ENCODE results near the gene ERG.

The ERG gene

GRCh38 chr21:38498057-38498833 lies at the start of gene ERG:
Gene ERG (minus strand): TSS chr21:38498477. CDS start chr21:38498380, 97 bp downstream.
- DNase-seq (ENCODE audit: low read depth): no peak

DNA sequence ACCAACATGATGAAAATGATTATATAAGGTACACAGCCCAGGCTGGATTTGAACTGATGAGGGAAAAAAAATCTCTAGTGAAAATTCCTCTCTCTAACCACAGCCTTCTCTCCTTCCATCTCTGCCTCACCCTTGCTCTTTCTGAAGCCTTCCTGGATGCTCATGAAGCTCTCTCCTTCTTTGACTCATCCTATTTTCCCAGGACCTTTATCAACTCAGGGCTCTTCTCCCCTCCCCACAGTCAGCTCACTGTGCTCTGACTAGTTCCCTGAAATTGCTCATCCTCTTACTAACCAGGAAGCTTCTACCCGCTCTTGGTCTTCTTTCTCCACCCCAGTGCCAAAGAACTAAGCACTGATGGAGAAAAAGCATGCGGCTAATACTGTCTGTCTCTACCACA lies 46.4 kb upstream of the ERG start:
- DNase-seq (ENCODE audit: low read depth): peak; percentile 1

DNA sequence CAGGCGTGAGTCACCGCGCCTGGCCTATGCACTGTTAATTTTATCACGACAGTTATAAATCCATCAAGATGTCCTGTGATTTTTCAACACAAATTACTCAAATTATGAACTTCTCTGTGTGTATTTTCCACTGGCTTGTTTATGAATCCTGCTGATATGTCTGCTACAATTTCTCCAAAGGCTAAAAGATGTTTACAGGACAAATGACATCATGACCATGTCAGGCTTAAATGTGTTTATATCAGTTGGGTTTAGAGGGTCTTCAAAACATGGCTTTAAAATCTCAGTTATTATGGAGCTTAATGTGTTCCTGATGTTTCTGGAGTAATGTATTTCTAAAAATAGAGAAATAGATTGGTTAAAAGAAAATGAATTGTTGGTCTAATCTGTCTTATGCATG lies 44.0 kb upstream of the ERG start:
- no peak for DNase-seq (ENCODE audit: low read depth)

DNA sequence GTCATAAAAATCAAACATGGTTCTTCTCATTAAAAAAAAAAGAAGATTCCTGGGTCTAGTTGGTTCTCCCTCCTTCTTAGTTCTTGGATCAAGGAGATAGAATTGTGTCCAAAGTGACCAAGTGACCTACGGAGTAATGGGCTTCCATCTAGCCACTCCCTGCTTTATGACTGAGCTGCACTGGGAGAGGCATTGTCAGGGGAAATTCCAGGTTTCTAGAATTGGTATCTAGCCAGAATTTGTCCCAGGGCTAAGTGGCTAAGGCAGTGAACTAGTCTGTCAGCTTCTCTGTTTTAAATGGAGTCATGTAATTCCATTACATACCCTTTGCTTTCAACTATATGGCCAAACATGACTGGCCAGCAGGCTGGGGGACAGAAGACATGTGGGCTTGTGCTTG lies 40.1 kb upstream of the ERG start:
- no peak for DNase-seq (ENCODE audit: low read depth)

DNA sequence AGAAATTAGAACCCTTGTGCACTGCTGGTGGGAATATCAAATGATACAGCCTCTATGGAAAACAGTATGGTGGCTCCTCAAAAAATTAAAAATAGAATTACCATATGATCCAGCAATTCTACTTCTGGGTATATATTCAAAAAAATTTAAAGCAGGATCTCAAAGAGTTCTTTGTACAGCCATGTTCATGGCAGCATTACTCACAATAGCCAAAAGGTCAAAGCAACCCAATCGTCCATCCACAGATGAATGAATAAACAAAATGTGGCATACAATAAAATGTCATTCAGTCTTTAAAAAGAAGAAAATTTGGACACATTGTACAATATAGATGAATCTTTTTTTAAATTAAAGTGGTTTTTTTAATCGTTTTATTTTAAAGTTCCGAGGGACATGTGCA lies 36.3 kb upstream of the ERG start:
- DNase-seq (ENCODE audit: low read depth): no peak

DNA sequence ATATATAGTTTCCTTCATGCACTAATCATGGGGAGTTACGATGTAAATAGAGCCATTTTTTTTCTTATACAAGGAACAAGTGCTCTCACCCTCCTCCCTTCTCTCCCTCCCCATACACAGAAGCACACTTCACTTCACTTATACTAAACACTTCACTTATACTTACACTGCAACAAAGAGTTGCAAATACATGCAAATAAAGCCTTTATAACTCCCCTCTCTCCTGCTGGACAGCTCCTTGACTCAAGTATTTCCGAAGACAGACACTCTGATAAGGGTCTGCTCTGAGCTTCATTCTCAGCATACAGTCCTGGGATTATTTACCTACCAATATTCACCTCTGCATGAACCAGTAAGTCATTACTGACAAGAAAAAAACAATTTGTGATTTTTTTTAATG lies 35.6 kb upstream of the ERG start:
- DNase-seq (ENCODE audit: low read depth): peak; percentile 10

- DNase-seq (ENCODE audit: low read depth): peak; percentile 11
Measured at GRCh38 chr21:38531591-38531990, 33.3 kb upstream of the ERG start.

DNA sequence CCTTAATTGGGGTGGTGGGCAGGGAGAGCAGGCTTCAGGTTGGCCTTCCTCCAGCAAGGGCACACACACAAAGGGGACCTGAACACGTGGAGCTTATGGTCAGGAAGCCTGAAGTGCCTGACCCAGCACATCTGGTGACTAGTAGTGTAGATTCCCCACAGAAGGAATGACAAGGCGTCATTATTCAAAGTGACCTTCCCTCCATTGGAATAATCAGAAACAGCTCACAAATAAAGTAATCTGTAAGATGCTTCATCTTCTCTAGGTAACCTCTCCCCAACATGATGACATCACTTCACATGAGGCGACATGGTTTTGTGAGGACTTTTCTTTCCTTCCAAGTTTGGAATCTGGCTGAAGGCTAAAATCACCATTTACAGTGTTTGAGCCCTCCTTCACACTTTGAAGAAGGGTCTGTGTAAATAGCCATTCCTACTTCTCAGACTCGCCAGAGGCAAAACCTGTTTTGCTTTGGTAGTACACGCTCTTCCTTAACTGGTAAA lies 32.8 kb upstream of the ERG start:
- DNase-seq (ENCODE audit: low read depth): no peak

DNA sequence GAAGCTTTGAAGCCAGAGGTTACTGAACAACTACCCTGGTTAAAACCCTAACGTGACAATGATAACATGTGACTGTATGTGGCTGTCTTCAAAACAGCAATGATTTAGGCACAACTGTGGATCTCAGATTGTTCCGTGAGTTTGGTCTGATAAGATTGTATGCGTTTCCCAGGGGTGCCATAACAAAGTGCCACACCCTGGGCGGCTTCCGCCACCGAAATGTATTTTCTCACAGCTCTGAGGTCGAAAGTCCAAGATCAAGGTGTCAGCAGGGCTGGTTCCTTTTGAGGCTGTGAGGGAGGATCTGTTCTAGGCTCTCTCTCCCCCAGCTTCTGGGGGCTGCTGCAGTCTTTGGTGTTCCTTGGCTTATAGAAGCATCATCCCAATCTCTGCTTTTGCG lies 29.5 kb upstream of the ERG start:
- DNase-seq (ENCODE audit: low read depth): no peak

DNA sequence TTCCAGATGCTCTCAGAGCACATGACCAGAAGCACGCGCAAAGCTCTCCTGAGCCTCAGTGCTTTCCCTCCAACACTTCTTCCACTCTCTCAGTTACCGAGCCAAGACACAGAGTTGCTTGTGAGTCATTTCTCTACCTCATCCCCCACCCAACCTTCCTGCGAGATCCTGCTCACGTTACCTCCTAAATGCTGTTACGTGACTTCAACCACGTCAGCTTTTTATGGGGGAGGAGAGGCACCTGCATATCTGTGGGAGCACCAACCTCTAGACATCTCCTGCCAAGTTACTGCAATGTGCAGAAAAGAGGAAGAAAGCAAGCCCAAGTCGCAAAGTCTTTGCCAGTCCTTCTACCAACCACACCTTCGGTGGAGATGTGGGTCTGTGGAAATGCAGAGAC lies 27.2 kb upstream of the ERG start:
- DNase-seq (ENCODE audit: low read depth): no peak

- DNase-seq (ENCODE audit: low read depth): no peak
Measured at GRCh38 chr21:38524168-38525153, 26.2 kb upstream of the ERG start.

GRCh38 chr21:38520511-38520910 lies 22.2 kb upstream of the ERG start:
- no peak for DNase-seq (ENCODE audit: low read depth)

GRCh38 chr21:38511662-38512243 lies 13.5 kb upstream of the ERG start:
- no peak for DNase-seq (ENCODE audit: low read depth)

DNA sequence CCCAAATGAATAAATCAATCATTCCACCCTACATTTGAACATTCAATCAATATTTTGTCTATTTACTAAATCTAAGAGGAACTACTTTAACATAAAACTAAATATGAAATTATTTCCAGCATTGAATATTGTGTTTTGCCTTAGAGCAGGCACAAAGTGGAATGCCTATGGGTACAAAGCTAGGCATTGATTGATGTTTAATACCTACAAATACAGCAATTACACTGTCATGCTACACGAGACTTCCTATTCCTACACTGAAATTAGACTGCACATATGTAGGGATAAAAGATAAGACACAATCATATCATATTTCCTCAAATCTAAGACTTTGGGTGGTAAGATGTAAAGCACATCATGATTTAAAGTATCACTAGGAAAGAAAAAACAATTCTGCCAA lies 12.9 kb upstream of the ERG start:
- no peak for DNase-seq (ENCODE audit: low read depth)

DNA sequence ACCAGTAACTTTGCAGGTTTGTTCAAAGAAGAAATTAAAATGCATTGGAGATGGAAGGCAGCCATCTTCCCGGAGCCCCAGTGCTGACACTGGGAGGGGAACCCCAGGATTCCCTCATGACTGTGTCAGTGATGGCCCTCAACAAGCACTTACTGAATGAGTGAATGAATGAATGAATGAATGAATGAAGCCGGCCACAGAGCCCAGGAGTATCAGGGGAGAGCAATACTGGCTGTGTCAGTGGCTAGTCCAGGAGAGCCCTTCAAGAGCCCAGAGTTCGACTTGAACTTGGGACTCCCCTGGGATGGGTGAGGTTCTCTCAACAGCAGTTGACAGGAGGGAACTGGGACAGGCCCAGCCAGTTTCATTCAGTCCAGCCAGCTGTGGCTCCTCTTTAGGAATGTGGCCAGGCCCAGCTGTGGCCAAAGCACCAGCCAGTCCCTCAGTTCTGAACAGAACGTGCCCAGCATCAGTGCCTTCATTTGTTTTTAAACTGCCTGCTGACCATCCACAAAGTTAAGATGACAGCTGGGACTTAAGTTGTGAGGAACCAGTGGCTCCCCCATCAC lies 9.2 kb upstream of the ERG start:
- no peak for DNase-seq (ENCODE audit: low read depth)

GRCh38 chr21:38506661-38507281 lies 8.5 kb upstream of the ERG start:
- DNase-seq (ENCODE audit: low read depth): peak; percentile 39

DNA sequence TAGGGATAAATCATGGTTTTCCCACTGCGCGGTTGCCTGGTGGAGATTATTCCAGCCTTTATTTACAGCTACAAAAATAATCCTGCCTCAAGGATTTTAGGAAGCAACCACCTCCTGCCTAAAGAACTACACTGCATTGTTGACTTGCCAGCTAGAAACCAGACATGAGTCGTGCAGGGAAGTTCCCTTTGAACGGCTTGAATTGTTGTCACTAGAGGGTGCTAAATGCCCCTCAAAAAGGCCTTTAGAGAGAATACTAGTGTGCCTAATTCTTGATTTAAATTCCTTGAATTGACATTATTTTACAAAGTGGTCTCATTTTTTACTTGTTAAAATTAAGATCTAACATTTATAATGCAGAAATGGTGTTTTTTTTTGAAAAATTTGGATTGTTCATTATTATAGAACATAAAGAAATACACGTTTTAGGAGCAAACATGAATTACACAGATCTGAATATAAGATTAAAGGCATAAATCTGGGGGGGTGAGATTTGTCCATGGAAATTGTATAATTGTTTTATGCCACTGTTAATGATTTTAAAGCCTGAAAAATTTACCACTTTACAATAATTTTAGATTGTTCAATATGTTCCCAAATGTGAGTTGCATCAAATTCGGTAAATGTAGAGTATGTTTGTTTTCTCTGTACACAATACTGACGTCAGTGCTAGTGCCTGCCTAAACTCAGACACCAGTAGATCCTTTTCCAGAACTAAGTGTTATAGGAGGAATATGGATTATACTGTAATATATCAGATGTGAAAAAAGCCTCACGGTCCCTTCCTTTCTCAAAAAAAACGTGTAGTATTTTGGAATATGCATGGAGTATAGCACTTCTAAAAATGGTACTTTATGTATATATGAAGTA lies 7.6 kb upstream of the ERG start:
- DNase-seq (ENCODE audit: low read depth): peak; percentile 81

DNA sequence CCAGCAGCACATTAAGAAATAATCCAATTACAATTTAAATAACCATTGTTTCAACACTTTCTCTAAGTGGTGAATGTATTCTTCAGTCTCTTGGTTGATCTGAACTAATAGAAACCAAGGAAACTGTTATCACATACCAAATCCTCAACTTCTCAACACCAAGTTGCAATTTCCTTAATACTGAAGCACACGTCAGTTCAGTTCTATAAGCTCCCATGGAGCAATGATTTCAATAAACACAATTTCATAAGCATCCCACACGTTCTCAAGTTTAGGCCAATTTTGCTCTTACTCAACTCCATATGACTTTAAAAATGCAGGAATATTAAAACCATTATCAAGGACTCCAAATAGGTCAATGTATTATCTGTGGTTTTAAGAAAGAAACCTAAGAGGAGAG lies 5.8 kb upstream of the ERG start:
- peak; percentile 37 for DNase-seq (ENCODE audit: low read depth)

DNA sequence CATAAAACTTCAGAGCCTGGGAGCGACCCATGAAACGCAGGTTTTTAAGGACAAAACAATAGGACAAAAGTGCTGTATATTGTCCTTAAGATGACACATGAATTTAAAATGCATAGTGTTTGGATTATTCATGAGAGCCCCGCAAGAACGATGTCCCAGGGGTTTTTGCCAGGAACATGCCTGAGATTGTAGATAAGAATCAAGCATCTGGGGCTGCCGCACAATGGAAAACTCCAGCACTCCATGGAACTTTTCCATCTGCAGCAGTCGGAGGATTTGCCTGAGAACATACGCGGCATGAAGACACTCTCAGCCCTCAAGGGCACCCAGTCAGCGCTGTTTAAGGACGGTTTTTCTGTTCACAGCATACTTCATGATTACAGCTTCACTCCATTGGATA lies 5.3 kb upstream of the ERG start:
- DNase-seq (ENCODE audit: low read depth): peak; percentile 61

GRCh38 chr21:38500073-38500472 lies 1.8 kb upstream of the ERG start:
- no peak for DNase-seq (ENCODE audit: low read depth)

- DNase-seq (ENCODE audit: low read depth): peak; percentile 10
Measured at GRCh38 chr21:38499296-38499695, 1.0 kb upstream of the ERG start.

Measured in iris pigment epithelial cell (primary cell).